A549 treated with CORT108297 at 1 μM for 4 hours (cell line): ENCODE results near the gene DUSP6. TPM values are rescaled to one million over a fixed set of nuclear protein-coding genes. Genes with fewer than 3 reads are reported as not detected.

Experiments used
- total RNA-seq: library from RNA; stranded (reverse); fragments of 200-300 nt; extraction: Qiagen RNA extraction; gene quantifications from 5 replicates; pipeline ENCODE4 v1.2.3, GENCODE V29; 2022

Gene DUSP6
- total RNA-seq: 5.9 to 9.5 TPM (median 8.6 TPM) in 5 replicates

GRCh38 chr12:89352492-89353187 lies at the start of gene DUSP6:
Gene DUSP6, minus strand, starts transcription at chr12:89352501. Its CDS starts 462 bp downstream, at chr12:89352039.

Other genes with a start within 250 kb of the DUSP6 start
- gene GALNT4, start 172.3 kb upstream of the DUSP6 start, total RNA-seq: 4.8 to 7.2 TPM (median 7.0 TPM) in 5 replicates
- gene POC1B, start 173.5 kb upstream of the DUSP6 start, total RNA-seq: 12.0 to 16.7 TPM (median 14.2 TPM) in 5 replicates